ENCODE results near the gene STT3A.

- TF ChIP-seq, protein P1, sequence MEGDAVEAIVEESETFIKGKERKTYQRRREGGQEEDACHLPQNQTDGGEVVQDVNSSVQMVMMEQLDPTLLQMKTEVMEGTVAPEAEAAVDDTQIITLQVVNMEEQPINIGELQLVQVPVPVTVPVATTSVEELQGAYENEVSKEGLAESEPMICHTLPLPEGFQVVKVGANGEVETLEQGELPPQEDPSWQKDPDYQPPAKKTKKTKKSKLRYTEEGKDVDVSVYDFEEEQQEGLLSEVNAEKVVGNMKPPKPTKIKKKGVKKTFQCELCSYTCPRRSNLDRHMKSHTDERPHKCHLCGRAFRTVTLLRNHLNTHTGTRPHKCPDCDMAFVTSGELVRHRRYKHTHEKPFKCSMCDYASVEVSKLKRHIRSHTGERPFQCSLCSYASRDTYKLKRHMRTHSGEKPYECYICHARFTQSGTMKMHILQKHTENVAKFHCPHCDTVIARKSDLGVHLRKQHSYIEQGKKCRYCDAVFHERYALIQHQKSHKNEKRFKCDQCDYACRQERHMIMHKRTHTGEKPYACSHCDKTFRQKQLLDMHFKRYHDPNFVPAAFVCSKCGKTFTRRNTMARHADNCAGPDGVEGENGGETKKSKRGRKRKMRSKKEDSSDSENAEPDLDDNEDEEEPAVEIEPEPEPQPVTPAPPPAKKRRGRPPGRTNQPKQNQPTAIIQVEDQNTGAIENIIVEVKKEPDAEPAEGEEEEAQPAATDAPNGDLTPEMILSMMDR (IDR thresholded peaks at IDR 0.05) = no peak
- TF ChIP-seq POLR2A (IDR thresholded peaks at IDR 0.05) = no peak
Observed at GRCh38 chr11:125569915-125570621, 22.6 kb upstream of the STT3A start.

Data from testis (tissue), 2 donors.